ENCODE measurements around the gene SCAMP2.
A peak's percentile ranks its signal among the peaks of the same experiment; 100 is the strongest.
"Not testable (repeated sequence)": the region's sequence is repeated elsewhere in the genome, so short reads cannot be mapped to it uniquely, and the experiment has no call there.

The SCAMP2 gene

GRCh38 chr15:74873036-74873755 lies at the start of gene SCAMP2:
TSS of gene SCAMP2 (minus strand) at chr15:74873365. CDS start at chr15:74873255, 110 bp downstream.
- peak; percentile 89 for DNase-seq

- DNase-seq, result no peak
Observed at GRCh38 chr15:74920456-74920855, 47.3 kb upstream of the SCAMP2 start.

- no peak for DNase-seq
Observed at GRCh38 chr15:74917676-74918075, 44.5 kb upstream of the SCAMP2 start.

- DNase-seq, result not testable (repeated sequence)
Observed at GRCh38 chr15:74913799-74914198, 40.6 kb upstream of the SCAMP2 start.

GRCh38 chr15:74913041-74913440 lies 39.9 kb upstream of the SCAMP2 start:
- DNase-seq, result no peak

GRCh38 chr15:74908635-74909034 lies 35.5 kb upstream of the SCAMP2 start:
- DNase-seq, result no peak

GRCh38 chr15:74907163-74907870 lies 34.2 kb upstream of the SCAMP2 start:
- DNase-seq, result no peak

GRCh38 chr15:74906450-74907162 lies 33.4 kb upstream of the SCAMP2 start, which contains the start of gene FAM219B:
TSS of gene FAM219B (minus strand) at chr15:74906851. CDS start at chr15:74906800, 51 bp downstream.
- DNase-seq, result peak; percentile 80

GRCh38 chr15:74906067-74906449 lies 32.9 kb upstream of the SCAMP2 start:
- peak; percentile 53 for DNase-seq

GRCh38 chr15:74904190-74904805 lies 31.1 kb upstream of the SCAMP2 start:
- DNase-seq, result no peak

GRCh38 chr15:74903676-74904075 lies 30.5 kb upstream of the SCAMP2 start:
- no peak for DNase-seq

- DNase-seq, result no peak
Observed at GRCh38 chr15:74902295-74903075, 29.3 kb upstream of the SCAMP2 start.

- DNase-seq, result peak; percentile 70
Observed at GRCh38 chr15:74901612-74902063, 28.5 kb upstream of the SCAMP2 start.

- DNase-seq, result no peak
Observed at GRCh38 chr15:74897300-74897701, 24.1 kb upstream of the SCAMP2 start.

GRCh38 chr15:74896316-74896715 lies 23.2 kb upstream of the SCAMP2 start:
- DNase-seq, result no peak

GRCh38 chr15:74895830-74896229 lies 22.7 kb upstream of the SCAMP2 start:
- DNase-seq, result no peak

GRCh38 chr15:74894383-74894782 lies 21.2 kb upstream of the SCAMP2 start:
- DNase-seq, result not testable (repeated sequence)

GRCh38 chr15:74893627-74894026 lies 20.5 kb upstream of the SCAMP2 start:
- DNase-seq, result peak; percentile 66

GRCh38 chr15:74892931-74893330 lies 19.8 kb upstream of the SCAMP2 start:
- no peak for DNase-seq

- no peak for DNase-seq
Observed at GRCh38 chr15:74892313-74892712, 19.1 kb upstream of the SCAMP2 start.

GRCh38 chr15:74891469-74891868 lies 18.3 kb upstream of the SCAMP2 start:
- no peak for DNase-seq

GRCh38 chr15:74890665-74890960 lies 17.4 kb upstream of the SCAMP2 start:
- no peak for DNase-seq

All from CD4-positive, alpha-beta T cell treated with Interleukin-17A for 4 hours (primary cell).